ENCODE data around the gene ZFHX3.

ZFHX3 gene

DNA sequence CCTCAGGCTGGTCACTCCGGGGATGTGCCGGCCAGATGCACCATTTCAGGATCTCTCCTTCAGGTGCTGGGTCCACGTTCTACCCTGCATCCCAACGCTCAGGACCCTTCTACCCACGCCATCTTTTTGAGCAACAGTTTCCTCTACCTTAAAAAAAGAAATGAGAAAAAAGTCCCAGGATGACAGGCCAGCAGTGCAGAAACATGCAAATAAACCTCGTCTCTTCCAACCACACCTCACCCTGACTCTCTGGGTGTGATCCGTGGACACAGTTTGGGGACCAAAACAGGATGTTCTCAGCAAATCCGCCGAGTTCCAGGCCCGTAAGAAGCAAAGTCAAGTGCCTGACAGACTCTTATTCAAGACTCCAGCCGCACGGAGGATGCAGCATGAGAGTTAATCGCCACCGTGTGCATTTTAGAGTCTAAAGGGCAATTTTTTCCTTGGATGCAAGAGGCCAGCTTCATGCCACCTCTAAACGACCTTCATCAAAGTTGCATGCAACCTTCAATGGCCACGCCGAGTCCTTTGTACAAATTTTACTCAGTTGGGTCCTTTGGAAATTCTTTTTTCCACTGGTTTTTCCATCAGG, 99.6 kb downstream of the ZFHX3 start:
- H2AFZ ChIP-seq (ENCODE audit: low read depth): no peak overlapping the region
- H3K9ac ChIP-seq: no peak overlapping the region
- no peak overlapping the region for H3K27ac ChIP-seq
- no peak for TF ChIP-seq CTCF (conservative IDR thresholded peaks at IDR 0.05; ENCODE audit: low read depth, low read length)
- no peaks in the 10 kb centered on the region for H3K27me3 ChIP-seq (ENCODE audit: insufficient read depth, low read depth)
- no peak overlapping the region for H3K4me3 ChIP-seq (IDR thresholded peaks at IDR 0.05; ENCODE audit: insufficient read depth, low read depth, low read length)
- no peak overlapping the region for H3K4me2 ChIP-seq
- H4K20me1 ChIP-seq (ENCODE audit: insufficient read depth): no peaks in the 10 kb centered on the region
- no peaks in the 10 kb centered on the region for H3K36me3 ChIP-seq (ENCODE audit: insufficient read depth)
- H3K79me2 ChIP-seq (ENCODE audit: insufficient read depth, low read depth): no peaks in the 10 kb centered on the region
- H3K4me1 ChIP-seq (ENCODE audit: low read depth, poor library complexity, severe bottlenecking): no peaks in the 10 kb centered on the region

- H3K27me3 ChIP-seq (ENCODE audit: insufficient read depth, low read depth): no peaks in the 10 kb centered on the region
- H2AFZ ChIP-seq (ENCODE audit: low read depth): no peak overlapping the region
- H4K20me1 ChIP-seq (ENCODE audit: insufficient read depth): no peaks in the 10 kb centered on the region
- H3K4me3 ChIP-seq (IDR thresholded peaks at IDR 0.05; ENCODE audit: insufficient read depth, low read depth, low read length): no peak overlapping the region
- no peak overlapping the region for H3K4me2 ChIP-seq
- H3K79me2 ChIP-seq (ENCODE audit: insufficient read depth, low read depth): no peaks in the 10 kb centered on the region
- no peaks in the 10 kb centered on the region for H3K4me1 ChIP-seq (ENCODE audit: low read depth, poor library complexity, severe bottlenecking)
- H3K27ac ChIP-seq: no peak overlapping the region
- no peak overlapping the region for H3K9ac ChIP-seq
- TF ChIP-seq CTCF (conservative IDR thresholded peaks at IDR 0.05; ENCODE audit: low read depth, low read length): no peak
- H3K36me3 ChIP-seq (ENCODE audit: insufficient read depth): no peaks in the 10 kb centered on the region
Measured at GRCh38 chr16:72947379-72948237, 100.3 kb downstream of the ZFHX3 start.

DNA sequence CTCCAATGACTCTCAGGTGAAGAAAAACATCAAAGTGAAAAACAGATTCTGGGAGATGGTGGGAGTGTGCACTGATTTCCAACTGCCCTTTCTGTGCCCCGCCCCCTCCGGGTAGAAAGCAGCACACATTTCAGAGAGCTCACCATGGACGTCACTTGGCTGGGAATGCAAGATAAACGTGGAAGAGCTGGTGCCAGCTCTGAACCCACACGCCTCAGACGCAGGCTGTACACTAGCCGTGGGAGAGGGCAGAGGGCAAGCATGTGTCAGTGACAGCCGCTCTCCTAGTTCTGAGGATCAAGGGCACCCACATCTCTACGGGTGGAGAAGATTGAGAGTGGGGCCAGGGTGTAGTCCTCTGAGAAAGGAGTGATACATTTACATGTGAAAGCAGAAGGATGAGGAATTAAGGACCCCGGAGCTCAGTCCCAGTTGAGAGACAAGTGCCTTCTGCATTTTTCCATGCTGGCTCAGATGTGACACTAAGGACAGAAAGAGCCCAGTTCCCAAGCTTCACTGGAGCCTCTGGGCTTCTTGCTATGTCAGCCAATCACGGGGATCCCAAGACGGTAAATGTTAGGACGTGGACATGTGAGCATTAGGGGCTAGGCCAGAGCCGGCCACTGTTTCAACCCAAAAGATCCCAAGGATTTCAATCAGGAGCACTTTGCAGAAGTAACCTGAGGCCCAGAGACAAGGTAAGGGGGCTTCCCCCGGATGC, 101.3 kb downstream of the ZFHX3 start:
- TF ChIP-seq CTCF (conservative IDR thresholded peaks at IDR 0.05; ENCODE audit: low read depth, low read length): no peak
- Histone ChIP-seq H3K9ac (no peak overlapping the region), H2AFZ (ENCODE audit: low read depth) (no peak overlapping the region), H3K79me2 (ENCODE audit: insufficient read depth, low read depth) (no peaks in the 10 kb centered on the region), H3K4me3 (IDR thresholded peaks at IDR 0.05; ENCODE audit: insufficient read depth, low read depth, low read length) (no peak overlapping the region), H3K27ac (no peak overlapping the region), H3K4me1 (ENCODE audit: low read depth, poor library complexity, severe bottlenecking) (no peaks in the 10 kb centered on the region), H3K36me3 (ENCODE audit: insufficient read depth) (no peaks in the 10 kb centered on the region), H3K4me2 (no peak overlapping the region), H4K20me1 (ENCODE audit: insufficient read depth) (no peaks in the 10 kb centered on the region), H3K27me3 (ENCODE audit: insufficient read depth, low read depth) (no peaks in the 10 kb centered on the region)

DNA sequence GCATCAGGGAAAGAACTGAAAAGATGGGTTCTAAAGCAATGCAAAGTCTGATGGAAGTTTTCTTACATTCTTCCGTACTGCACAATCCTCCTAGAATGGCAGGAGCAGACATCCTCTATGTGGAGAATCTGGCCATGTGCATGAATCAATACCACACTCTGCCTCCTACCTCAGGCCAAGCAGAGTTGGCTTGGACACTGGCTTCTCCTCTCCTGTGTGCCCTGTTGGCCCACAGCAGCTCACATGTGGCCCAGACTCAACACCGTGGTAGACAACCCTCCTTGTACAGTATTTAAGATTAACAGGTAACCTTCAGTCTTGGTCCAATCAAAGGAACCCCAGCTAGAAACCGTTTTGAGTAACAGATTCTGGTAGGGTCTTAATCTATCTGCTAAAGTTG, 101.9 kb downstream of the ZFHX3 start:
- Histone ChIP-seq H2AFZ (ENCODE audit: low read depth) (no peak overlapping the region), H3K4me2 (no peak overlapping the region), H3K79me2 (ENCODE audit: insufficient read depth, low read depth) (no peaks in the 10 kb centered on the region), H3K36me3 (ENCODE audit: insufficient read depth) (no peaks in the 10 kb centered on the region), H4K20me1 (ENCODE audit: insufficient read depth) (no peaks in the 10 kb centered on the region), H3K4me3 (IDR thresholded peaks at IDR 0.05; ENCODE audit: insufficient read depth, low read depth, low read length) (no peak overlapping the region), H3K9ac (no peak overlapping the region), H3K27ac (no peak overlapping the region), H3K27me3 (ENCODE audit: insufficient read depth, low read depth) (no peaks in the 10 kb centered on the region), H3K4me1 (ENCODE audit: low read depth, poor library complexity, severe bottlenecking) (no peaks in the 10 kb centered on the region)
- TF ChIP-seq CTCF (conservative IDR thresholded peaks at IDR 0.05; ENCODE audit: low read depth, low read length): no peak
